NT2/D1 (cell line): Measurements from ENCODE around the gene SLC8A1.

Experiments
- DNase-seq: peaks from one replicate; pipeline ENCODE4 v3.0.0-alpha.2; 2011; ENCODE audit warnings: low read depth, low spot score
- H3K27me3 ChIP-seq: 2 replicates; pipeline ENCODE4 v1.6.0; 2011; ENCODE audit warnings: mild to moderate bottlenecking; ENCODE audit not compliant: insufficient read length, insufficient read depth
- H3K36me3 ChIP-seq: 2 replicates; pipeline ENCODE4 v1.6.1; 2011; ENCODE audit warnings: mild to moderate bottlenecking, low read length, mixed read lengths; ENCODE audit not compliant: insufficient read depth, insufficient read length
- H3K4me1 ChIP-seq: 2 replicates; pipeline ENCODE4 v1.5.1; 2011; ENCODE audit not compliant: insufficient read depth, insufficient read length
- H3K4me3 ChIP-seq: 2 replicates; pipeline ENCODE4 v1.5.1; 2011; ENCODE audit warnings: low read depth; ENCODE audit not compliant: insufficient read length
- H3K9ac ChIP-seq: 2 replicates; pipeline ENCODE4 v1.6.0; 2011; ENCODE audit warnings: low read depth; ENCODE audit not compliant: insufficient read length
- H3K9me3 ChIP-seq: 2 replicates; pipeline ENCODE4 v1.5.1; 2011; ENCODE audit warnings: mild to moderate bottlenecking, low read length; ENCODE audit not compliant: insufficient read depth
- SUZ12 ChIP-seq: IDR thresholded peaks from 2 replicates; pipeline ENCODE4 v1.6.1; 2011; ENCODE audit not compliant: insufficient read length, insufficient read depth; ENCODE audit errors: extremely low read depth
- YY1 ChIP-seq: IDR thresholded peaks from 2 replicates; pipeline ENCODE4 v1.6.1; 2011; ENCODE audit not compliant: insufficient read length, insufficient read depth
- ZNF274 ChIP-seq: IDR thresholded peaks from 2 replicates; pipeline ENCODE4 v1.6.1; 2011; ENCODE audit warnings: mild to moderate bottlenecking, low read depth, low read length

SLC8A1 gene

DNA sequence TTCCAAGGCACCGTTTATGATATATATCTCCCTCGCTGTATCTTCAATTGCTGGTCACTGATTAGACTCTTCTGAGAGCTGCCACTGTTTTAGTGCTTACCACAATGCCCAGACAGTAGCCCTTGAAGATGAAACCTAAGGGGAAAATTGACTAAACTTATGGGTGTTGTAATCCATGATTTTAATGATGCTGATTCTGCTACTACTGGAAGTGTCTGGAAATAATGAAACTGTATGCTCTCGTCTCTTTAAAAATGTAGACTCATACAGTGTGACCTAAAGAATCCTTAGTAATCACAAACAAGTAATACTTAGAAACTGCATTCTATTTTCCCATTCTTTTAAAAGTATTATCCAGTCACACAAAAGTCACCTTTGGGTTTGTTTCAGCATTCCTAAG, 5.5 kb upstream of the SLC8A1 start:
- no peak for DNase-seq
- Histone ChIP-seq H3K9ac (no peak overlapping the region), H3K27me3 (peaks cover 18% of the 10 kb centered on the region), H3K9me3 (no peaks in the 10 kb centered on the region), H3K36me3 (no peaks in the 10 kb centered on the region), H3K4me3 (no peak overlapping the region), H3K4me1 (no peaks in the 10 kb centered on the region)
- TF ChIP-seq YY1 (no peak), ZNF274 (no peak), SUZ12 (no peak)

DNA sequence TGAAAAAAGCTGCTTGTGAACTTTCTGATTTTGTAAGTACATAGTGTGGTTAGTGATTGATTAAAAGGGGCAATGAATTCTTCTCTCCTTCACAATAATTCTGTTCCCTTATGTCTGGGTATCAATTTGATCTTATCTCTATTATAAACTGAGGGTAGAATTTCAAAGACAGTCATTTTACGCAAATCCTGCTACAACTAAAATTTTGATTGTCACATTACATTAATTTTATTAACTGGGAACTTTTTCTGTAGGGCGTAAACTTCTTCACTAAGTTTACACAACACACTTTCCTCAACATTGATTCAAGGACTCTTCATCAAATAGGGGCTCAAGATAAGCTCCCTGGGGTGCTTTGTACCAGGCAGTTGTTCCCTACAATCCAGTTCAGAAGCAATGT, 5.0 kb upstream of the SLC8A1 start:
- H3K4me1 ChIP-seq, result no peaks in the 10 kb centered on the region

DNA sequence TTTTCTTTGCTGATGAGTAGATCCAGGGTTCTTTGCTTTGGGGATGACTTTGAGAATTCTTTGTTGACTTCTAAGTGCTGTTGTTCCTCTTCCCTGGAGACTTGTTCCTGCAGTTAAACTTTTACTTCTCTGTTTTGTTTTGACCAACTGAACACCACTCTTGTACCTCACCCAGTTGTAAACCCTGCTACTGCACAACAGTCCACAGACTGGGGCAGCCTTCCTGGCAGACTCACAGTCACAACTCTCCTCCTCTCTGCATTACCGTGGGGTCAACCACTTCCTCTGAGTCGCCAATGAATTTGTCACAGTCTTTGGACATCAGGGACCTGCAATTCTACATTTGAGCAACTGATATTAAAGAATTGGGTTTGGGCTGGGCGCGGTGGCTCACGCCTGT, 3.8 kb upstream of the SLC8A1 start:
- Histone ChIP-seq H3K9me3 (no peaks in the 10 kb centered on the region), H3K4me3 (no peak overlapping the region), H3K4me1 (no peaks in the 10 kb centered on the region), H3K9ac (no peak overlapping the region), H3K27me3 (peaks cover 32% of the 10 kb centered on the region), H3K36me3 (no peaks in the 10 kb centered on the region)
- no peak for DNase-seq
- TF ChIP-seq SUZ12 (no peak), YY1 (no peak), ZNF274 (no peak)

More for the DNA sequence above, 5.0 kb upstream of the SLC8A1 start:
- Histone ChIP-seq H3K4me3 (no peak overlapping the region), H3K36me3 (no peaks in the 10 kb centered on the region), H3K27me3 (peaks cover 20% of the 10 kb centered on the region), H3K9me3 (no peaks in the 10 kb centered on the region), H3K9ac (no peak overlapping the region)
- no peak for DNase-seq
- TF ChIP-seq ZNF274 (no peak), SUZ12 (no peak), YY1 (no peak)

DNA sequence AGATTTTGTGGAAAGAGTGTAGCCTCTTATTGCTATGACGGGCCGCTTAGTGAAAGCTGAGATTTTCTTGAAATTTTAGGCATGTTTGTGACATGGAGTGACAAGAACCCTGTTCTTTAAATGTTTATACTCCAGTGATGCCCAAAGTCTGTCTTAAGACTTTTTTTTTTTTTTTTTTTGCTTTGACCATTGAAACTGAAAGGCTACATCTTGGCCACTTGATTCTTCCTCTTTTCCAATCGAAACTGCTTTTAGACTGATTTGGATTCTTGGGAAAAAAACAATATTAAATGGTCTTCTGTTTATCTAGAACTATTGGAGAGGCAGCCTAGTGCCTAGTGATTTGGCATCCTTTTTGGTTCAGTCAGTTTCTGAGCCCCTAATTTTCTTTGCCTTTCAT, 2.4 kb upstream of the SLC8A1 start:
- Histone ChIP-seq H3K4me1 (no peaks in the 10 kb centered on the region), H3K4me3 (no peak overlapping the region), H3K36me3 (no peaks in the 10 kb centered on the region), H3K9me3 (no peaks in the 10 kb centered on the region), H3K27me3 (peaks cover 42% of the 10 kb centered on the region), H3K9ac (no peak overlapping the region)
- no peak for DNase-seq
- no peak for TF ChIP-seq SUZ12
- no peak for TF ChIP-seq ZNF274
- no peak for TF ChIP-seq YY1

- Histone ChIP-seq H3K9me3 (no peaks in the 10 kb centered on the region), H3K36me3 (no peaks in the 10 kb centered on the region), H3K4me1 (no peaks in the 10 kb centered on the region), H3K4me3 (no peak overlapping the region), H3K27me3 (peaks cover 42% of the 10 kb centered on the region), H3K9ac (no peak overlapping the region)
- no peak for DNase-seq
- TF ChIP-seq YY1 (no peak), SUZ12 (no peak), ZNF274 (no peak)
These were observed 896 bp upstream of the SLC8A1 start for GRCh38 chr2:40452786-40453185.

DNA sequence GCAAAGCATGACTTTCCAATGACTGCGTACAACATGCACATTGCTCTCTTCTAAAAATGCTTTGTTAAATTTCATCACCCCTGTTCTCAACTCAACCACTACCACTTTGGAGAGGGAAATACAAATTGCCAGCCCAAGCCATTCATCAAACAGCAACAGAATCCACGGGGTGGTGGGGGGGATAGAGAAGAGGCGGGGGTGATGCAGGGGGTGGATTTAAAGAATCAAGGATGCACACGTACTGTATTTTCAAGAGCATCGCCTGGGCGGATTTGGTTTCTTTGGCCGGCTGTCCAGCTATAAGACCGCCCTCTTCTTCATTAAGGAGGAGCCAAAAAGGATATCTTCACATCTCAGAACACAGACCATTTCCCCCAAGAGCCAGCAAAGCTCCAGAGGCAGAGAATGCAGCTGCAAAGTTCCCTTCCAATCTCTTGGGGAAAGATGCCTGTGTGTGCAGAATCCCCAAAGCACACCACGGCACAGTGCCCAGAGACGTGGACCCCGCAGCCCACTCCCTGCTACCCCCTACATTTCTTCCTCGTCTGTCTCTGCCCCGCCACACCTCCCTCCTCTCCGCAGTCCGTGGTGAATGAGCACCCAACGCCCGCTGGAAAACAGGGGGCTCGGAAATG, 977 bp downstream of the SLC8A1 start:
- H3K4me3 ChIP-seq, result peak overlapping the region; percentile 59
- H3K9me3 ChIP-seq, result no peaks in the 10 kb centered on the region
- H3K36me3 ChIP-seq, result no peaks in the 10 kb centered on the region
- DNase-seq, result no peak
- H3K27me3 ChIP-seq, result peaks cover 42% of the 10 kb centered on the region
- H3K9ac ChIP-seq, result peak overlapping the region; percentile 72
- TF ChIP-seq YY1, result no peak
- no peak for TF ChIP-seq SUZ12
- TF ChIP-seq ZNF274, result no peak
- H3K4me1 ChIP-seq, result no peaks in the 10 kb centered on the region

DNA sequence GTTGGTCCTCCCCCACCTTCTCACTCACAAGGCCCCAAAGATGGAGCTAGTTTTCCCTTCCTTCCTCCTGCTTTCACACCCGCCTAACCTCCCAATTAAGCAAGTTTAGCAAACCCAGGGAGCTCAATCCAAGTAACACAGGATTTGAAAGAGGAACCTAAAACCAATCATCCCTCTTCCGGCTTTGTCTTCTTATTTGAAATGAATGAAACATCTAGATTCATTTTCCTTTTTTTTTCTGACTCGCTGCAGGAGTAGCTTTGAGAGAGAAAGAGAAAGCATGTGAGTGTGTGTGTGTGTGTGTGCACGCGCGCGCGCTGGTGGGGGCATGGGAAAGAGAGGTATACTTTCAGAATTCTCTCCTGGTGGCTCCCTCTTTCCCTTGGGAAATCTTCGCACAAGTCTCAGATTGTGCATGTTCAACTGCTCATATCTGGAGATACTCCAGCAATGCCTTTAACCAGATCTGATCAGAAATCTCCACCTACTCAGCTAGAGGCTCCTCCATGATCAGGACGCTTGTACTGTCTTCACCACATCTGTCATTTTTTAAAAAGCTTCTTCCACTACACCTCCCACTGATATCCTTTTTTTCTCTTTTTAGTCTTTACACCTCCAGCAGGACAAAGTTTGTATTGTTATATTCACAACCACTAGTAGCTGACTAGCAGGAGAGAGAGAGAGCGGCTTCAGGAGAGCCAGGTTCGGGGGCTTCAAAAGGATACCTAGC, 1.7 kb downstream of the SLC8A1 start:
- no peaks in the 10 kb centered on the region for H3K4me1 ChIP-seq
- DNase-seq, result no peak
- no peak overlapping the region for H3K9ac ChIP-seq

More for the DNA sequence above, 1.7 kb downstream of the SLC8A1 start:
- Histone ChIP-seq H3K9me3 (no peaks in the 10 kb centered on the region), H3K27me3 (peaks cover 42% of the 10 kb centered on the region), H3K4me3 (no peak overlapping the region), H3K36me3 (no peaks in the 10 kb centered on the region)
- TF ChIP-seq SUZ12 (no peak), ZNF274 (no peak), YY1 (no peak)
